ENCODE results near the gene MBD3L2B.

- TF ChIP-seq ZNF274 (IDR thresholded peaks at IDR 0.05; ENCODE audit: low read depth, low read length) (no peak), YY1 (IDR thresholded peaks at IDR 0.05; ENCODE audit: insufficient read depth, insufficient read length) (no peak)
Measured at GRCh38 chr19:7018828-7019227, 2.4 kb downstream of the MBD3L2B start.
